Measurements from ENCODE around the gene BRD3.

BRD3 gene

GRCh38 chr9:134036130-134036529 lies 31.7 kb downstream of the BRD3 start:
- Histone ChIP-seq H3K4me1 (ENCODE audit: insufficient read depth, poor library complexity, severe bottlenecking) (no peaks in the 10 kb centered on the region), H3K4me3 (ENCODE audit: severe bottlenecking) (no peak overlapping the region), H3K36me3 (ENCODE audit: low read depth) (peaks cover 86% of the 10 kb centered on the region), H3K9me3 (ENCODE audit: severe bottlenecking) (no peaks in the 10 kb centered on the region), H3K27me3 (ENCODE audit: insufficient read depth, poor library complexity, severe bottlenecking) (no peaks in the 10 kb centered on the region), H3K27ac (ENCODE audit: poor library complexity, severe bottlenecking) (no peak overlapping the region)
- TF ChIP-seq, protein P1, sequence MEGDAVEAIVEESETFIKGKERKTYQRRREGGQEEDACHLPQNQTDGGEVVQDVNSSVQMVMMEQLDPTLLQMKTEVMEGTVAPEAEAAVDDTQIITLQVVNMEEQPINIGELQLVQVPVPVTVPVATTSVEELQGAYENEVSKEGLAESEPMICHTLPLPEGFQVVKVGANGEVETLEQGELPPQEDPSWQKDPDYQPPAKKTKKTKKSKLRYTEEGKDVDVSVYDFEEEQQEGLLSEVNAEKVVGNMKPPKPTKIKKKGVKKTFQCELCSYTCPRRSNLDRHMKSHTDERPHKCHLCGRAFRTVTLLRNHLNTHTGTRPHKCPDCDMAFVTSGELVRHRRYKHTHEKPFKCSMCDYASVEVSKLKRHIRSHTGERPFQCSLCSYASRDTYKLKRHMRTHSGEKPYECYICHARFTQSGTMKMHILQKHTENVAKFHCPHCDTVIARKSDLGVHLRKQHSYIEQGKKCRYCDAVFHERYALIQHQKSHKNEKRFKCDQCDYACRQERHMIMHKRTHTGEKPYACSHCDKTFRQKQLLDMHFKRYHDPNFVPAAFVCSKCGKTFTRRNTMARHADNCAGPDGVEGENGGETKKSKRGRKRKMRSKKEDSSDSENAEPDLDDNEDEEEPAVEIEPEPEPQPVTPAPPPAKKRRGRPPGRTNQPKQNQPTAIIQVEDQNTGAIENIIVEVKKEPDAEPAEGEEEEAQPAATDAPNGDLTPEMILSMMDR (IDR thresholded peaks at IDR 0.05; ENCODE audit: poor library complexity, severe bottlenecking) = no peak
- DNase-seq (ENCODE audit: low spot score) (no peak), ATAC-seq (ENCODE audit: low read depth) (no peak)

- Histone ChIP-seq H3K4me1 (ENCODE audit: insufficient read depth, poor library complexity, severe bottlenecking) (no peaks in the 10 kb centered on the region), H3K9me3 (ENCODE audit: severe bottlenecking) (no peaks in the 10 kb centered on the region), H3K27me3 (ENCODE audit: insufficient read depth, poor library complexity, severe bottlenecking) (no peaks in the 10 kb centered on the region), H3K27ac (ENCODE audit: poor library complexity, severe bottlenecking) (no peak overlapping the region), H3K4me3 (ENCODE audit: severe bottlenecking) (no peak overlapping the region), H3K36me3 (ENCODE audit: low read depth) (peaks cover 78% of the 10 kb centered on the region)
- TF ChIP-seq, protein P1 (IDR thresholded peaks at IDR 0.05; ENCODE audit: poor library complexity, severe bottlenecking) = no peak
- ATAC-seq (ENCODE audit: low read depth) (no peak), DNase-seq (ENCODE audit: low spot score) (peak; percentile 57)
Measured at GRCh38 chr9:134035041-134036039, 32.5 kb downstream of the BRD3 start.

DNA sequence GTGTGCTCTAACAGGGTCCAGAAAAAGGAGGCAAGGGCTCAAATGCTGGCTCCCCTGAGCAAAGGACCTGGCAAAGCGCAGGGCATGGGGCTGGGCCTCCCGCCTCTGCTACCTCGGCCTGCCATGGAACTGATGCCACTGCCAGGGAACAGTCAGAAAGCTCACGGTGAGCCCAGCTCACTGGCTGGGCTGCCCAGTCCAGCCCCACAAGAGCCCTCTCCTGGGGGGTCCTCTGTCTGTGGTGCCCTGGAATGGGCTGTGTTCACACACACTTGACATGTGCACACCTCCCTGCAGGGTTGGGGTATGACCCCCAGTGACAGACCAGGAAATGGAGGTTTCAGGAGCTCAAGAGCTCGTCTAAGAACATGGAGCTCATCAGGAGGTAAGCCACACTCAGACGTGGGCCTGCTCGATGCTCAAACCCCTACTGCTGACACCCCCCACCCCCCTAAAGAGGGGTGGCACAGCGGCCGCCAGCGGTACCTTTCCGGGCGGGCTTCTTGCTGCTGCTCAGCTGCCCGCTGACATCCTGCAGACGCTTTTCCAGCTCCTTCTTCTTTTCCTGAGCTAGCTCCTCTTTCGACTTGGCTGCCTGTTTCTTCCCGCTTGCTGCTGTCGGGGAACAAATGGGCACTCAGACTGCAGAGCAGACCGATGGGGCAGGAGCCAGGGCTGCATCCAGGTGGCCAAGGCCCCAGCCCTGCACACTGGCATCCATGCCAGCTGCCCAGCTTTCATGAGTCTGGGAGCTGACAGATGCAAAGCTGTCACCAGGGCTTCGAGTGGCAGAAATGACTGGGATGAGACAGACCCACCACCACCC lies 33.4 kb downstream of the BRD3 start:
- no peak overlapping the region for H3K27ac ChIP-seq (ENCODE audit: poor library complexity, severe bottlenecking)
- DNase-seq (ENCODE audit: low spot score) = no peak
- ATAC-seq (ENCODE audit: low read depth) = no peak
- no peaks in the 10 kb centered on the region for H3K4me1 ChIP-seq (ENCODE audit: insufficient read depth, poor library complexity, severe bottlenecking)
- H3K9me3 ChIP-seq (ENCODE audit: severe bottlenecking) = no peaks in the 10 kb centered on the region
- H3K27me3 ChIP-seq (ENCODE audit: insufficient read depth, poor library complexity, severe bottlenecking) = no peaks in the 10 kb centered on the region
- TF ChIP-seq, protein P1 (IDR thresholded peaks at IDR 0.05; ENCODE audit: poor library complexity, severe bottlenecking) = no peak
- H3K4me3 ChIP-seq (ENCODE audit: severe bottlenecking) = no peak overlapping the region
- H3K36me3 ChIP-seq (ENCODE audit: low read depth) = peaks cover 69% of the 10 kb centered on the region

DNA sequence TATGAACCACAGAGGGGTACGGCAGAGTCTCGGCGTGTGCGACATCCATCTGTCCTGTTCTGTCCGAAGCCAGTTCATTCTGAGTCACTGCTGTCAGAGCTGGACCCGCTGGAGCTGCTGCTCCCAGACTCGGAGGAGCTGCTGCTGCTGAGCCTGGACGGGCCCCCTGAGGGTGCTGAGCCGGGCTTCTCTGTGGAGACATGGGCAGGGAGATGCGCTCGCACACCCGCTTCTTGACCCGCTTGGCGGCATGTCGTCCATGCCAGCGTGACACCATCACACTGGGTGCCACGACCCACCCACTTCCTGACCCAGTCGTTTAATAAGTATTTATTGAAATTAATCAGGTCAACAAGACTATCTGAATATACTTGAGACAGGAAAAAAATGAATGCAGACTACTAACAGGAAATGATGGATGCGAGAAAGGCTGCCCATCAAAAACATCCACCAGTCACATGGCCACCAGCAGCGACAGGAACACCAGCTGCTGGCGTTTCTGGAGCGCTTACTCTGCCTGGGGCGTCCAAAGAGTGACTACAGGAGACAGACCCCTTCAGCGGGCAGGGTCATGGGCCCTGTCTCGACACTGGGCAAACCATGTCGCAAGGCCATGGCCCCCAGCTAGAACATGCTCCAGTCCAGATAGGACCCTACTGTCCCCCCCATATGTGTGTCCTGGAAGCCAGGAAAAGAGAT lies 34.2 kb downstream of the BRD3 start:
- TF ChIP-seq, protein P1 (IDR thresholded peaks at IDR 0.05; ENCODE audit: poor library complexity, severe bottlenecking) = no peak
- Histone ChIP-seq H3K4me1 (ENCODE audit: insufficient read depth, poor library complexity, severe bottlenecking) (no peaks in the 10 kb centered on the region), H3K27me3 (ENCODE audit: insufficient read depth, poor library complexity, severe bottlenecking) (no peaks in the 10 kb centered on the region), H3K9me3 (ENCODE audit: severe bottlenecking) (no peaks in the 10 kb centered on the region), H3K4me3 (ENCODE audit: severe bottlenecking) (no peak overlapping the region), H3K36me3 (ENCODE audit: low read depth) (peaks cover 63% of the 10 kb centered on the region), H3K27ac (ENCODE audit: poor library complexity, severe bottlenecking) (no peak overlapping the region)
- DNase-seq (ENCODE audit: low spot score) = no peak
- no peak for ATAC-seq (ENCODE audit: low read depth)
